ENCODE data around the gene FEZ2.

Gene FEZ2

GRCh38 chr2:36560726-36561125, 37.2 kb downstream of the FEZ2 start:
- no peak for DNase-seq

GRCh38 chr2:36559221-36559942, 38.6 kb downstream of the FEZ2 start:
- no peak for DNase-seq

GRCh38 chr2:36556842-36557241, 41.1 kb downstream of the FEZ2 start:
- no peak for DNase-seq

GRCh38 chr2:36555789-36556188, 42.2 kb downstream of the FEZ2 start:
- no peak for DNase-seq

- DNase-seq = no peak
Observed at GRCh38 chr2:36554531-36554930, 43.4 kb downstream of the FEZ2 start.

GRCh38 chr2:36553683-36554082, 44.3 kb downstream of the FEZ2 start:
- no peak for DNase-seq

- no peak for DNase-seq
Observed at GRCh38 chr2:36550006-36550405, 48.0 kb downstream of the FEZ2 start.

GRCh38 chr2:36549165-36549574, 48.8 kb downstream of the FEZ2 start:
- DNase-seq = no peak

- no peak for DNase-seq
Observed at GRCh38 chr2:36547906-36548305, 50.1 kb downstream of the FEZ2 start.

GRCh38 chr2:36545871-36546416, 52.0 kb downstream of the FEZ2 start:
- no peak for DNase-seq

- no peak for DNase-seq
Observed at GRCh38 chr2:36544638-36545338, 53.2 kb downstream of the FEZ2 start.

GRCh38 chr2:36541891-36542595, 55.9 kb downstream of the FEZ2 start:
- no peak for DNase-seq

GRCh38 chr2:36540986-36541754, 56.8 kb downstream of the FEZ2 start:
- no peak for DNase-seq

- no peak for DNase-seq
Observed at GRCh38 chr2:36539631-36540030, 58.3 kb downstream of the FEZ2 start.

GRCh38 chr2:36538335-36538734, 59.6 kb downstream of the FEZ2 start:
- no peak for DNase-seq

GRCh38 chr2:36536776-36537175, 61.2 kb downstream of the FEZ2 start:
- DNase-seq = no peak

- DNase-seq = no peak
Observed at GRCh38 chr2:36535099-36535498, 62.9 kb downstream of the FEZ2 start.

- DNase-seq = no peak
Observed at GRCh38 chr2:36534275-36534799, 63.6 kb downstream of the FEZ2 start.

GRCh38 chr2:36530983-36531354, 67.0 kb downstream of the FEZ2 start:
- no peak for DNase-seq

- DNase-seq = no peak
Observed at GRCh38 chr2:36530178-36530982, 67.6 kb downstream of the FEZ2 start.

GRCh38 chr2:36528766-36529392, 69.1 kb downstream of the FEZ2 start:
- no peak for DNase-seq
